M059J (cell line): ENCODE measurements around the gene DNAAF8. TPM values are rescaled to one million over a fixed set of nuclear protein-coding genes. Genes with fewer than 3 reads are reported as not detected.

Source experiments
- DNase-seq: peaks from one replicate; pipeline ENCODE4 v3.0.0-alpha.2; 2012; ENCODE audit warnings: low read depth
- total RNA-seq: library from RNA; depleted of rRNA; stranded (reverse); fragments of >200 nt; shearing (Covaris generic); gene quantifications from 2 replicates; pipeline ENCODE4 v1.2.3, GENCODE V29; 2014

Gene DNAAF8
- total RNA-seq, 1 experiment from 2014 or later: 1.4 TPM

- DNase-seq: no peak
Observed at GRCh38 chr16:4695473-4696171, 38.7 kb upstream of the DNAAF8 start.

- DNase-seq: no peak
Observed at GRCh38 chr16:4696172-4696904, 38.0 kb upstream of the DNAAF8 start.

GRCh38 chr16:4696905-4697847, 37.2 kb upstream of the DNAAF8 start:
- DNase-seq: no peak

- DNase-seq: no peak
Observed at GRCh38 chr16:4697848-4698291, 36.5 kb upstream of the DNAAF8 start.

GRCh38 chr16:4698321-4699045, 35.9 kb upstream of the DNAAF8 start:
- DNase-seq: no peak

- DNase-seq: no peak
Observed at GRCh38 chr16:4699046-4699556, 35.2 kb upstream of the DNAAF8 start.

GRCh38 chr16:4700380-4700996, 33.8 kb upstream of the DNAAF8 start:
- DNase-seq: no peak

- no peak for DNase-seq
Observed at GRCh38 chr16:4700997-4701743, 33.2 kb upstream of the DNAAF8 start.

GRCh38 chr16:4701791-4702465, 32.4 kb upstream of the DNAAF8 start:
- no peak for DNase-seq

GRCh38 chr16:4702466-4702808, 31.9 kb upstream of the DNAAF8 start:
- DNase-seq: no peak

GRCh38 chr16:4703906-4704305, 30.4 kb upstream of the DNAAF8 start:
- no peak for DNase-seq

- no peak for DNase-seq
Observed at GRCh38 chr16:4704491-4704890, 29.8 kb upstream of the DNAAF8 start.

- no peak for DNase-seq
Observed at GRCh38 chr16:4704913-4705312, 29.4 kb upstream of the DNAAF8 start.

- no peak for DNase-seq
Observed at GRCh38 chr16:4706871-4707270, 27.5 kb upstream of the DNAAF8 start.

GRCh38 chr16:4709481-4709880, 24.9 kb upstream of the DNAAF8 start:
- DNase-seq: peak; percentile 21

- DNase-seq: no peak
Observed at GRCh38 chr16:4713663-4714501, 20.5 kb upstream of the DNAAF8 start.

- DNase-seq: no peak
Observed at GRCh38 chr16:4714996-4715395, 19.3 kb upstream of the DNAAF8 start.

- no peak for DNase-seq
Observed at GRCh38 chr16:4718466-4718865, 15.9 kb upstream of the DNAAF8 start.
